GM18861 (cell line): Measurements from ENCODE around the gene OARD1.

Experiments used
- ATAC-seq: cut with Tn5 transposase; IDR thresholded peaks from one replicate; pipeline ENCODE4 v1.9.1; 2021; ENCODE audit not compliant: unreplicated experiment

The OARD1 gene

GRCh38 chr6:41050536-41050935 is 21.6 kb downstream of the OARD1 start:
- ATAC-seq, result no peak

GRCh38 chr6:41049955-41050354 is 22.2 kb downstream of the OARD1 start:
- ATAC-seq, result no peak

GRCh38 chr6:41049521-41049920 is 22.6 kb downstream of the OARD1 start:
- ATAC-seq, result no peak

GRCh38 chr6:41047745-41048732 is 24.1 kb downstream of the OARD1 start:
- ATAC-seq, result no peak

- ATAC-seq, result no peak
Observed at GRCh38 chr6:41047306-41047705, 24.9 kb downstream of the OARD1 start.

- ATAC-seq, result no peak
Observed at GRCh38 chr6:41046084-41046483, 26.1 kb downstream of the OARD1 start.

- ATAC-seq, result no peak
Observed at GRCh38 chr6:41045664-41046063, 26.5 kb downstream of the OARD1 start.

GRCh38 chr6:41043151-41043550 is 29.0 kb downstream of the OARD1 start:
- no peak for ATAC-seq

- ATAC-seq, result no peak
Observed at GRCh38 chr6:41042226-41043055, 29.7 kb downstream of the OARD1 start, which contains the start of gene TSPO2. TSPO2 (plus strand) TSS chr6:41042467; CDS start chr6:41042986, 519 bp downstream.

GRCh38 chr6:41040940-41041536 is 31.1 kb downstream of the OARD1 start:
- no peak for ATAC-seq

GRCh38 chr6:41040101-41040939 is 31.8 kb downstream of the OARD1 start:
- peak; percentile 63 for ATAC-seq

- ATAC-seq, result no peak
Observed at GRCh38 chr6:41039060-41039998, 32.8 kb downstream of the OARD1 start, which contains the start of gene UNC5CL. UNC5CL (minus strand) TSS chr6:41039221; CDS start chr6:41035074, 4,147 bp downstream.

GRCh38 chr6:41038205-41038604 is 34.0 kb downstream of the OARD1 start:
- no peak for ATAC-seq

GRCh38 chr6:41037107-41037900 is 34.9 kb downstream of the OARD1 start:
- no peak for ATAC-seq

GRCh38 chr6:41036601-41037000 is 35.6 kb downstream of the OARD1 start:
- ATAC-seq, result no peak

- ATAC-seq, result no peak
Observed at GRCh38 chr6:41036186-41036585, 36.0 kb downstream of the OARD1 start.

- no peak for ATAC-seq
Observed at GRCh38 chr6:41033776-41034175, 38.4 kb downstream of the OARD1 start.

- no peak for ATAC-seq
Observed at GRCh38 chr6:41032830-41033229, 39.3 kb downstream of the OARD1 start.
